Right kidney (tissue), 1 donor: ENCODE results near the gene RNF220.

Experiments
- DNase-seq: peaks from one replicate; pipeline ENCODE4 v3.0.0-alpha.2; 2016

RNF220 gene

DNA sequence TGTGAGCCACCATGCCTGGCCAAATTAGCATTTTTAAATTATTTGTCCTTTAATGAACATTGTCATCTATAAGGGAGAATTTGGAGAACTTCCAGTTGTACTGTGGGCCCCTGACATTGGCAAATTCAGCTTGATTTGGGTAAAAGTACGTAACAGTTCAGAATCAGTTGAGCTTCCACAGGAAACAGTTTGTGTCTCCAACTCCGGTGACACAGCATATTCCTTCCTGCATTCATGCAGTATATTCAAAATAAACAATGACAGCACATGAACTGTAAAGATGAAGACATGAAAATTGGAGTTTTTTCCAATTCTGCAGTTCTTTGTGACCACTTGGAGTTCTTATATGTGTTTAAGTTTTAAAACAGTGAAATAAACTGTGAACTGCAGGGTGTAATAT is 28.2 kb downstream of the RNF220 start:
- no peak for DNase-seq

DNA sequence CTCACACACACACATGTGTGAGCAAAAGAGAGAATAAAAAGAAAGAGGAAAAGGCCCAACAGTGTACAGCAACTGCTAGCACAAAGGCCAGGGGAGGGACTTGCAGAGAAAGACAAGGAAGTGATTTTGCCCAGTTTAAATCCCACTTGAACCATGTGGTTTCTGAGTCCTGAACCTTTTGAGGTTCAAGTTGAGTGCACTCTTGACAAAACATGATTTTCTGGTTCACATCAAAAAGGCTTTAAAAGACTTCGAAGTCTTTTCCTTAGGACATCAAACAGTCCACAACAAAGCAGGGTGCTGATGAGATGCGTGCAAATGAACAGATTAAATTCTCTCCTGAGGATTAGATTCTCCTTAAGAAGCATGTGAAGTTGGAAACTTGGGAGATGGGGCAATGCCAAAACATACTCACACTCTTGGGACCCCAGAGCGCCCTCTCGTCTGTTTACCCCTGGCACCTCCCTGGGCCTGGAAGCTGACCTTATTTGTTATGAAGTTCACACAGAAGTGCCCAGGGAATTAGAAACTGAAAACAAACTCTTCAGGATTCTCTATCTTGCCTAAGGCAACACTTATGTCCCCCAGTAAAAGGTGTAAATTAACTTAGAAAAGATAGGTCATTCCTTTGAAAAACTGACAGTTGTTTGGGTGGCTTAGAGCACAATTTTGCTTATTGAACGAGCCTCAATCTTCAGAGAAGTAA is 31.5 kb downstream of the RNF220 start:
- no peak for DNase-seq

DNA sequence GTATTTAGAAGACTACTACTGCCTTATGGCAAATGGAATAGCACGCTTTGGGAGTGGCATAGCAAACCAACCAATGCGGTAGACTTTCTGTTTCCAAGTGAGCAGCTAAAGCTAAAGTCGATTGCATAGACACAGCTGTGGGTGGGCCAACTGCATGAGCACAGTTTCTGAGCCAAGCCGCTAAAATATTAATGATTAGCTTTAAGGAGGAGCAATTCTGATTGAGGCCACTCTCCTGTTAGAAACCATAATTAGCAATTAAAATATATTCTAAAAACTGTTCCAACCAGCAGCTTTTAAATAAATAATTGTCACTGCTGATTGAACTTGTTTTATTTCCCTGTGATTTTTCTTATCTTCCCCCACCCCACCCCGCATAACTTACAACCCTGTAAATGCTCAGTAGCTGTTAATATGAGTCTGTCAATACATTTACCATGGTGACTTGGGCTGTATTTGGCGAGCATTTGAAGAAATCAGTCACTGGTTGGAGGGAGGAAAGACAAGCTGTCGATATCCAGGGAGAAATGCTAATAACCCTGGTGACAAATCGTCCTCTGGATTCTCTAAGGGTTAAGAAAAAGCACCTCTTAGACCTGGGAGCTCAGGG is 32.2 kb downstream of the RNF220 start:
- DNase-seq = no peak

DNA sequence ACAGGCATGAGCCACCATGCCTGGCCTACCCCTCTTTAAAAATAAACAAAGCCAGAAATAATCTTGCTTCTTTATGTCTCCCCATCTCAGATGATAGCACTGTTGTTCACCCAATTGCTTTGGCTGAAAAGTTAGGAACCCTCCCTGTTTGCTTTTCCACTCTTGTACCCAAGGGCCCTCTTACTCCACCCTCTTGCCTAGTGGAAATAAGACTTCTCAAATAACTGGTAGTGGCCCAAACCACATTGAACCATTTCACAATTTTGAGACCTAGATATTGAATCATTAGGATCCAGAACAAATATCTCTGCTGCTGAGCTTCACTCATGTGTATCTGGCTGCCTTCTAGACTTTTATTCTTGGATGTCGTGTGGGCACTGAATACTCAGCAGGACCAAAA is 37.7 kb downstream of the RNF220 start:
- DNase-seq = no peak

DNA sequence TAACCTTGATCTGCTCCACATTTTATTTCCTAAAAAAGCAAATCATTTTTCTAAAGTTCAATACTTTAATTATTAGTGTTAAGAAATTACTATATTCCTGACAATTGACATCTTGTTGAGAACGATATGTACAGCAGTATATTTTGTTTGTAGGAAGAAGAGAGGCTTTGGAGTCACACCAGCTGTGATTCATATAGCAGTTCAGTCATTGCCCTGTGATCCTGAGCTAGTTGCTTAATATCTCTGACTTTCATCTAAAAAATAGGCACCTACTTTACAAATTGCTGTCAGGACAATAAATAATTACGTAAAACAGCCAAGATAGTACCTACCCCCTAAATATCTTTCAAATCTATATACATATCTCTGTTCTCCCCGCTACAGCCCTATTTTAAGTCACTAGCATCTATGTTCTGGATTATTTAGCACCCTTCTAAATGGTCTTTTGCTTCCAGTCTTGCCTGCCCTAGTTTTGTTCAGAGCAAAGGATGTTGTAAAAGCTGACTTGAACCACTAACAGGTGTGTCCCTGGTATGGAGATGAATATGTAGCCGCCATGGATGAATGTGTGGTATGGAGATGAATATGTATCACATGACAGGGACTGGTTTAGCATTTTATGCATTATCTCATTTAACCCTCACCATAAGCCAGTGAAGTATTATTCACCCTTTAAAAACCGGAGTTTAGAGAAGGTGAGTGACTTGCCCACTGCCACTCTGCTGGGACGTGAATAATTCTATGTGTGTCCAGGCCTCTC is 42.2 kb downstream of the RNF220 start:
- DNase-seq = no peak

DNA sequence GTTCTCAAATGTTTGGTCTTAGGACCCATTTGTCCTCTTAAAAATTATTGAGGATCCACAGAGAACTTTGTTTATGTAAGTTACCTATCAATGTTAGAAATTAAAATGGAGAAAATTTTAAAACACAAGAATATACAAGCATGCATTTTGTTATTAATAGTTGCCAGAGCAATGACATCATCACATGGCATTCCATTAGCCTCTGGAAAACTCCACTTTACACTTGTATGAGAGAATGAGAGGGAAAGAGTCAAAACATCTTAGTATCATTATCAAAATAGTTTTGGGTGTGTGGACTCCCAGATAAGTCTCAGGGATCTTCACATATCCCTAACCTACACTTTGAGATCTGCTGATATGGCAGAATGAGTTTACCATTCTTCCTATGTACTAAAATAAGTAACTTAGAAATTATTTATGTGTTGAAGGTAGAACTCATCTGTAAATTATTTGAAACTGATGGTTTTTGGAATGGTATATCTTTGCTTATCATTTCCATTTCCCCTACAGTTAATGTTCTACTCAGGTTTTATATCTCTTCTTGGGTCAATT is 48.8 kb downstream of the RNF220 start:
- DNase-seq = no peak

DNA sequence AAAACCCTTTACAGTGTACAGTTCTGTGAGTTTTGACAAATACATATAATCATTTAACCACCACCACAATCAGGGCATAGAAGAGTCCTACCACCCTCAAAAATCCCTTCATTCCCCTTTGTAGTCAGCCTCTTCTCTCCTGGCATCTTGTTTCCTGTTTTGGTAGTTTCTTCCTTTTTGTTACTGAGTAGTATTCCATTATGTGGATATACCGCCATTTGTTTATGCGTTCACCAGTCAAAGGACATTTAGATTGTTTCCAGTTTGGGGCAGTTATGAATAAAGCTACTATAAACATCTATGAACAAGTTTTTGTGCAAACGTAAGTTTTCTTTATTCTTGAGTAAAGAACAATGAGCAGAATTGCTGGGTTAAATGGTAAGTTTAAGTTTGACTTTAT is 49.6 kb downstream of the RNF220 start:
- DNase-seq = no peak

DNA sequence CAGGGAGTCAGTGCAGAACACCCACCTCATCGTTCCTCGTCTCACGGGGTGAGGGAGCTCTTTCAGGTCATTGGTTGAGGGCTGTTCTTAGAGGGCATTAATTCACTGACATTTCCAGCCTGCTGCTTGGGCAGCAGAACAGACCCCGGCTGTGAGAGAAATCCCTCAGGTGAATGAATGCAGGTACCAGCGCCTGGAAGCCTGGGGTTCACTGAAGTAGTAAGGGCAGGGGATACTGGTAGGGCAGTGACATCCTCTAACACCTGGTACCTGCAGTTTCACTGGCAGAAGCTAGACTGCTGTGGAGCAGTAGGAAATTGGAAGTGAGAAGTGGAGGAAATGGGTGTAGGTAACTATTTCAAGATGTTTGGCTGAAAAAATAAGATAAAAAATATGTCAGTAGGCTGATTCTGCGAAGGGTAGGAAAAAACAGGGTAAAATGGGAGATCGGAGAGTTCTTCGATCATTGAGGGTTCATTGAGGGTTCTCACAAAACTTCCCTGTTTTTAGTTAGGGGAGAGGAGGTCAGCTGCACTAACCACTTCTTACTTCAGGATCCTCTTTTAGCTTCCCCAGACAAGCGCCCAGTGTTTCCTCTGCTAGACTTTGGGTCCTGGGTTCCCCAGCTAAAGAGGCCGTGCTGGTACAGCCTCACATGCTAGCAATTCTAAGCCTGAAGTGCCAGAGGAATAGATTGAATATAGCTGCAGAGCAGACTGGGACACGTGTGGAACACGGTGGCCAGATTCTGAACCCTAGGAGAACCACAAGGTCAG is 55.2 kb downstream of the RNF220 start:
- DNase-seq = no peak

DNA sequence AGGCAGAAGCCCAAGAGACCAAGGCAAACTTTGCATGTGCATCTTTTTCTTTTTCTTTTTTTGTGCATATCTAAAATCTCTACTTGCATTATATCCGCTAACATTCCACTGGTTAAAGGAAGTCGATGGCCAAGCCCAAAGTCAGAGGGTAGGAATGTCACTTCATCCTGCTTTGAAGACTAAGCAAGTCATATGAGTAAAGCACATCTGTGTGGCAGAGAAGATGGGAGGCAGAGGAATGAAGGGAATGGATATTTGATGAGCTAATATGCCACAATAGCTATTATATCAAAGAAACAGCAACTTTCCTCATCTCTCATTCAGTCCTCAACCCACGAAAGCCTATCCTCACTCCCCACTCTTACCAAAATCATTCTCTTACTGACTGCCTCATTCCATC is 59.3 kb downstream of the RNF220 start:
- no peak for DNase-seq

DNA sequence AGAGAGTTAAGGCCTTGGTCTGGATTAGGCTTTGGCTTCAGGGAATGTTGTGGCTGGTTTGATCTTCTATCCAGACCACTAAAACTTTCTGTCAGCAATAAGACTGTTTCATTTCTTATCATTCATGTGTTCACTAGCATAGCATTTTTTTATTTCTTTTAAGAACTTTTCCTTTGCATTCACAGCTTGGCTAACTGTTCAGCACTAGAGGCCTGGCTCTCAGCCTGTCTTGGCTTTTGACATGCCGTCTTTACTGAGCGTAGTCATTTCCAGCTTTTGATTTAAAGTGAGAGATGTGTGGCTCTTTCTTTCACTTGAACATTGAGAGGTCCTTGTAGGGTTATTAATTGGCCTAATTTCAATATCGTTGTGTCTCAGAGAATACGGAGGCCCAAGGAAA is 62.5 kb downstream of the RNF220 start:
- no peak for DNase-seq

DNA sequence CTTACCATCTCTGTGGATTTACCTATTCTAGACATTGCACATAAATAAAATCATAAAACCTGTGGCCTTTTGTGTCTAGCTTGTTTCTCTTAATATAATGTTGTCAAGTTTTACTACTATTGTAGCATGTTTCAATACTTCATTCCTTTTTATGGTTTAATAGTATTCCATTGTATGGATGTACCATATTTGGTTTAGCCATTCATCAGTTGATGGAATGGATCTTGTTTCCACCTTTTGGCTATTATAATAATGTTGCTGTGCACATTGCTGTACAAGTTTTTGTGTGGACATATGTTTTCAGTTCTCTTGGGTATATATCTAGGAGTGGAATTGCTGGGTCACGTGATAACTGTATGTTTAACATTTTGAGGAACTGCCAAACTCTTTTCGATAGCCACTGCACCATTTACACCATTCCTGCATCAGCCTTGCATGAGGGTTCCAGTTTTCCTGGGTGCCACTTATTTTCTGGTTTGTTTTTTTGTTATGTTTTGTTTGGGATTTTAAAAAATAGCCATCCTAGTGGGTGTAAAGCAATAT is 66.9 kb downstream of the RNF220 start:
- no peak for DNase-seq

DNA sequence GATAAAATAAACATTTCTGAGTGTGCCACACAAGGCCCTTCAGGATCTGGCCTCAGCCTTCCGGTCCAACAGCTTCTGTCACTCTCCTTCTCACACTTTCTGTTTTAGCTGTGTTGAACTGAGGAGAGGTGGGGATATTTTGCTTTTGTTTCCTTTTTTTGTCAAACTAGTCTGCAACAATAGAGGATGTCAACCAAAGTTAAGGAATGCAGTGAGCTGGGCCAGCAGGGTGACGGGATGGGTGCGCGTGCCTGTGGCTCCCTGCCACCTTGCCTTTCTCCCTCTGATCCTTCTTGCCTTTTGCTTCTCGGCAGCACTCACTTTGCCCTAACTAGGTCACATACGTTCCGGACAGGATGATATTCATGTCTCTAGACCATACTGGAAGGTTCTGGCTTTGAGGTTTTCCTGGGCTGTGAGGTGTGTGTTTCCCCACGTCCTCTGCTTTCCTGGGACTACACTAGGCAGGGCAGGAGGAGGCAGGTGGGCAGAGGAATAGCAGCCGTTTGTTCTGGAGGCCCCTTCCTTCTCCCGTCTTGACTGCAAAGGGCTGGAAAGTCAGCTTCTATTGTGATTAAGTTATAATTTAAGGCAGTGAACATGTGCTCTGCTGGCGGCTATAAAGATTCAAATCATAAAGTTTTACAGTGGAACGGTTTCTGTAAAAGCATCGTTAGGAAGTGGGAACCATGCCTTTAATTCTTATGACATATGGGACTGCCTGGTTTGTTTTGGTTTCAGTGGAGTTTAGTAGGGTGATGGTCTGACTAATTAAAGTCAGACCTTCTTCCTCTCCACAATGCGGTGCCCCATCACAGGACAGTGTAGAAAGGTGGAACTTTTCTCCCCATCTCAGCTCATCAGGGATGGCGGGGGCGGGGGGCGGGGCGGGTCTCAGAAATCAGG is 67.8 kb downstream of the RNF220 start:
- DNase-seq = no peak

DNA sequence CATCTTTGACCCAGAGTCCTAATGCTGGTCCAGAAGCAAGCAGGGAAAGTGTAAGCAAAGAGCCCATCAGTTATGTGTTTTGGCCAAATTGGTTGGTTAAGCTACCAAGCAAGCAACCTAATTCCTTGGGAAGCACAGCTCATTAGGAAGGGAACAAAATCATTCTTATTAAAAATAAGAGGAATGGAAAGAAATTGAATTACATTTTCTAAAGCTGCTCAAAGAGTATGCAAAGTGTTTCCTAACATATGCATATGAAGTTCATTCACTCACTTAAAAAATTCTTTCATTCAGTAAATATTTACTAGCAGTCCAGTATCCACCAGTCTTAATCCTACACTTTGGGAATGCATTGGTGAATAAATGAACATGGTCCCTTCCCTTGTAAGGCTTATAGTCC is 71.8 kb downstream of the RNF220 start:
- no peak for DNase-seq

DNA sequence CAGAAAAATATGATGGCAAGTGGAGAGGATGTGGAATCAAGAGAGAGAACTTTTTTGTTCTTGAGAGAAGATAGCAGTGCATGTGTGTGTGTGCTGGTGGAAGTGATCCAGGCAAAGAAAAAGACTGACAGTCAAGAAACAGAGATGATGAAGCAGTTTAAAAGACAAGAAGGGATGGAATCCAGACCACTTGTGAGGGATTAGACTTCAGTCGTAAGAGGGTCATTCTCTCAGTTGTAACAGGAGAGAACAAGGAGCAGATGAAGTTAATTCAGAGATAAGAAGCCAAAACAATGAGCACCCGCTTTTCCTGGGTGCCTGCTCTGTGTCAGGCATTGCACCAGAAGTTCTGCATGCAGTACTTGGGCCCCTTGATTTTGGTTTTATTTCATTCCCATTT is 76.6 kb downstream of the RNF220 start:
- DNase-seq = no peak

DNA sequence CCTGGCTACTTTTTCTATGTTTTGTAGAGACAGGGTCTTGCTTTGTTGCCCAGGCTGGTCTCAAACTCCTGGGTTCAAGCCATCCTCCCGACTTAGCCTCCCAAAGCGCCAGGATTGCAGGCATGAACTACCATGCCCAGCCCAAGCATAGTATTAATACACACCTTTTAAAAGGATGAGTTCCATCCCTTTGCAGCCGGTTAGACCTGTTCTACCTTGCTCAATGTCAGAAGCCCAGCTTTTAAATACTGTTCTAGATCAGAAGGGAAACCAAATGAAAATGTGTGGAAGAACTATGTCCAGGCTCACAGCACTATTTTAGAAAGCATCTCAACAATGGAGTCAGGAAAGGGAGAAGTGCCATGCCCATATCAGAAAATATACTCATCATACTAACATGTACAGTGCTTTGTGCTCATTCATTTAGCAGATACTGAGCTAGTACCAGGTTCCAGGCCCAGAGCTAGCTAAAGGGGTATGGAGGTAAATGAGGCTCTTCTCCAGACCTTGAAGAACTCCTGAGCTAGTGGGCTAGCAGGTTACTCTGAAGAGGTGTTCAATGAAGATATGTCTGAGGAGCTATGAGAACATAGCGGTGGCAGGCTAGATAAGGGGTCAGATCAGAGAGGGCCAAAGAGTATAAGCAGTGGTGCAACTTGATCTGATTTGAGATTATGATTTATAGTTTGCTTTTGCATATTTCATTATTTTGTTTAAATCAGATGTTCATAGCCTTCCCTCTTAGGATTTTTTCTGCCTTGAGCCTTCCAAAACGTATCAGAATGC is 78.2 kb downstream of the RNF220 start:
- DNase-seq = no peak

DNA sequence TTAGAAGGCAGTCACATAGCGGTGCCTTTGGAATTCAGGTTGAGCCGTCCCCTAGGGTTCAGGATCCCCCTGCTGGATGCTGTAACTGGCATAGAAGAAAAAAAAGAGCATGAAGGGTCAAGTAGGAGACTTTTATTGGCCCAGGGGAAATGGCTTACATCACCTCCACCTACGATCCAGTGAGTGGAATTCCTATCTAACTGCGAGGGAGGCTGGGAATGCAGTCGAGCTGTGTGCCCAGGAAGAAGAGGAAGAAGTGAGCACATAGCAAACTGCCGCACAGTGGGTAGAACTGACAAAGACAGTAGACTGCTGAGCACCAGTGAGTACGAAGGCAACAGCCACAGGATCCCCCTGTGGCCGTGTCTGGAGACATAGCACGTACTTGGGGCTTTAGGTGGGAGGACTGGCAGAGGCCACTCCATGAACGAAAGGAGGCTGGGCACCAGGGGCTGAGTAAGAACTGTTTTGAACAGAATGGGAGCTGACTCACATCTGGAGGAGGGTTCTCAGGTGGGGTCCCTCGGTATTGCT is 79.2 kb downstream of the RNF220 start:
- no peak for DNase-seq

DNA sequence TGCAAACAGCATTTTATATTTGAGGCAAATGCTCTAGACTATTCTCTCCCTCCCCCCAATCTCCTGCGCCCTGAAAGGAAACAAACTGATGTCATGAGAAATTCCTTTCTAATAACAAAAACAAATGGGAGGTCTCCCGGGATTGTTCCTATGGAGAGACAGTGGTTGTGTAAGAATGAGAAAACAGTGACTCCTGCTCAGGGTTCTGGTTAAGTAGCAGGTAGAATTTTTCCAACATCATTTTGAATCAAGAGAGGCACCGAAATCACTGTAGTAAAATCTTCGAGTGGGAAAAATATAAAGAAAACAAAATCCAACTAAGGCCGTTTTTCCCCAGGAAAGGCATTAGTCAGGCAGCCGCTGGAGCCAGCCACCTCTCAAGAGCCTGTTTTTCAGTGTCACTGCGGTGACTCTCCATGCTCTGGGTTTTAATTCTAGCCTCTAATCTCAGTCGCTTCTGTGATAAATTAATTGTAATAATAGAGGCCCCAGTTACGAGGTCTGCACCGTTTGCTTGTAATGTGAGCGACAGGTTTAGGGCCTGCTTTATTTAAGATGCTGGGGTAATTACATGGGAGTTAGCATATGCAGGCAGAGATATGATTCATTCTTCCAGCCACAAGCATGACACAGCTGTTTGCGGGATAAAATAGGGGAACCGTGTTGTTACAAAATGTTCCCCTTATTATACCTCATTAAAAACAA is 80.3 kb downstream of the RNF220 start:
- DNase-seq = peak; percentile 29

DNA sequence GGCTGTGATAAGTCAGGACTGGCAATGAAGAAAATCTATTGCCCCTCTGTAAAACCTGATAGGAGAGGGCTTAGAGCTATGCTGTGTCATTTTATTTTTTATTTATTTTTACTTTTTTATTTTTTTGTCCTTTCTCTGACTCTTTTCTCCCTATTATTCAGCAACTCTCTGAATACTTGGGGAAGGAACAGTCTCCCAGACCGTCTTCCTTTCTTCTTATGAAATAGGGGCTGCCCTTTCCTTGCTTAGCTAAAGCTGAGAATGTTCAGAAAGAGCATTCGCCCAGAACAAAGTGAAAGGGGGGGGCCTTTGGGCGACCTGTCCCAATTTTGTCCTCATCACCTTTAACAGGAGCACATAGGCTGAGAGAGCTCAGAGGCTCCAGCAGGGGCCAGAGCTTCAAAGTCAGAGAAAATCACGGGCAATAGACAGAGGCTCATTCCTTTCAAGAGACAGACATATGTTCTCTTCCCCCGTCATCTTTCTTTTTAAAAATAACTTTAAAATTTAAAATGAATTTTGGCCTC is 80.9 kb downstream of the RNF220 start:
- no peak for DNase-seq

DNA sequence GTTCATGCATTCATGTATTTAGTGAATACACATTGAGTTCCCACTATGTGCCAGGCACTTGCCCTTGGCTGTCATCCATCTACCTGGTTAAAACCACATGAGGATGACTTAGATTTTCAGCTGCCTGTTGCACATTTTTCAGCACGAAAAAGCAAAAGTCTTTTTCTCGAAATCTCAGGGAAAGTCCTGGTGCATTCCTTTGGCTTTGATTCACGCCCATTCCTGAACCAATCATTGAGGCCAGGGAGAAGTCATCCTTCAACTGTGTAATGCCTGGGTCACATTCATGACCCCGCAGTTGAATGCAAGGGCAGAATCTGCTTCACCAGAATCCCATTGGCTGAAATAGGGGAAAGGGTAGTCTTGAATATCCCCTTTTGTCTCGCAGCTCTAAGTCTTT is 84.4 kb downstream of the RNF220 start:
- DNase-seq = no peak
